T-helper 2 cell (primary cell): ENCODE measurements around the gene ATP5MC2.
"Not testable (repeated sequence)": the region's sequence is repeated elsewhere in the genome, so short reads cannot be mapped to it uniquely, and the experiment has no call there.

Experiments
- DNase-seq, 5 experiments: peaks; one replicate each; pipeline versions ENCODE4 v3.0.0 to v3.0.0-alpha.2; 2012 to 2022

ATP5MC2 gene

GRCh38 chr12:53694756-53695151, 18.9 kb upstream of the ATP5MC2 start:
- no peak for DNase-seq

GRCh38 chr12:53688134-53688533, 12.3 kb upstream of the ATP5MC2 start:
- DNase-seq, result no peak

GRCh38 chr12:53686436-53686835, 10.6 kb upstream of the ATP5MC2 start:
- no peak for DNase-seq

DNA sequence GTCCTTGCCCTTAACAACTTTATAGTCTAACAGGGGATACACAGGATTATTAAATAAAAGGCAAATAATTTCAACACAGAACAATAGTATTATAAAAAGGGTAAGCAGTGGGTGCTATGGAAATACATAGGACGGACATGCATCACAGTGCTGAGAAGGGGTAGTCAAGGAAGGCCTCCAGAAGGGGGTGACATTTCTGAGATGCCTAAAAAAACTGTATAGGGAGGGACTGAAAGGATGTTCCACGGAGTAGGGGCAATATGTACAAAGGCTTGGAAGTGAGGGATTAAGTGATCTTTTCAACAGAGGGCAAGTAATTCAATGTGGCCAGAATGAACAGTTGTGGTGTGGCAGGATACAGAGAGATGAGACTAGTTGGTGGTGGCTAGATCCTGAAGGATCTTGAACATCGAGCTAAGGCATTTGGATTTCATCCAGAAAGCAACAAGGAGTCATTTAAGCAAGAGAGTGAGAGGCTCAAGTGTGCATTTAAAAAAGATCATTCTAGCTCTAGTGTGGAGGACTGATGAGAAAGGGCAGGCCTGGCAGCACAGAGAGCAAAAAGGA, 8.9 kb upstream of the ATP5MC2 start:
- DNase-seq, result no peak

GRCh38 chr12:53683983-53684382, 8.1 kb upstream of the ATP5MC2 start:
- no peak for DNase-seq

GRCh38 chr12:53683494-53683893, 7.6 kb upstream of the ATP5MC2 start:
- no peak for DNase-seq

GRCh38 chr12:53680061-53680460, 4.2 kb upstream of the ATP5MC2 start:
- not testable (repeated sequence) for DNase-seq

DNA sequence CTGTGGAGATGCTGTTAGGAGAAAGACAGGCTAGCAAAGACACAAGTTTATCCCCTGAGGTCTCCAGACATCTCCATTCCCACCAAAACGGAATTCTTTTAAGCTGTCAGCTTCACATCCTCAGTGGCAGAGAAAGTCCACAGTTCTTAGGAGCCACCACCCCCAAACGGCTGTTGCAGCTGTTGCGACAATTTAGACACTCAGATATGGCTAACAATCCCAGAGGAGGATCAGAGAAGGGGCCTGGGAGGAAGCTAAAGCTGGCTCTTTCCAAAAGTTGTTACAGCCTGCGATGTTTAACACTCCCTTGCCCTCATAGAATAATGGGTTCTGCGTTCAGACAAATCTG, 1.9 kb upstream of the ATP5MC2 start:
- no peak for DNase-seq

DNA sequence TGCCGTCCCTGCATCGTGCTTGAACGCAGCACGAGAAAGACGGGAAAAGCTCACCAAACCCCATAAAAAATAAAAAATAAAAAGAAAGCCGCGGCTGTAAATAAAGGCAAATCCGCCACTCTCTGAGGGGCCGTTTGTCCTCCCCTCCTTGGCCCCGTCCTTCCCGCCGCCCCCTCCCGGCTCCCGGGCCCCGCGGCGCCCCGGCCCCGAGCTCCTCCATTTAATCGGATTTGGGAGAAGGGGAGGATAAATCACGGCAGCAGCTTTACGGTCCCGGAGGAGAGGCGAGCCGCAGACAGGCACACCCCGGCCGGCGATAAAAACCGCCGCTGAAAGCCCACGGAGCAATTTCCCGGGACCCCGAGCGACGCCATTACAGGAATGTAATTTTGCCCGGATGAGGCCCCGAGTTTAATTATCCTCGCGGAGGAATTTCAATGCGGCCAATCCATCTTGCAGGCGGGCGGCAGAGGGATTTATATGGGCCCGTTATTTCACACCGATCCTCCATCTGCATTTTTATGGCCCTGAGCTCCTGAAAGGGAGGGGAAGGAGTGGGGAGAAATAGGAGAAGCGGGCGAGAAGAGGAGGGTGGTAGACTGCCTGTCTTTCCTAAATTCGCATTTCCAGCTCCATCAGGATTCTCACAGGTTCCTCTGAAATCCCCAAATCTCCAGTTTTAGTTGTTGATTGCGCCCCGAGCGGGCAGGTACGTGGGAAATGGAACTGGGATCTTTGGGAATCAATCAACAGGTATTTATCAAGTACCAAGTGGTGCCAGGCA, 1.3 kb upstream of the ATP5MC2 start:
- DNase-seq, result no peak

GRCh38 chr12:53676656-53677015, 753 bp upstream of the ATP5MC2 start:
- DNase-seq, result no peak

GRCh38 chr12:53674977-53675700, 744 bp downstream of the ATP5MC2 start:
- no peak for DNase-seq

GRCh38 chr12:53670971-53671370, 4.9 kb downstream of the ATP5MC2 start:
- DNase-seq, result peak in 1 of 5 experiments; percentile 21

- DNase-seq, result no peak
These were observed 5.6 kb downstream of the ATP5MC2 start for GRCh38 chr12:53670308-53670707.

DNA sequence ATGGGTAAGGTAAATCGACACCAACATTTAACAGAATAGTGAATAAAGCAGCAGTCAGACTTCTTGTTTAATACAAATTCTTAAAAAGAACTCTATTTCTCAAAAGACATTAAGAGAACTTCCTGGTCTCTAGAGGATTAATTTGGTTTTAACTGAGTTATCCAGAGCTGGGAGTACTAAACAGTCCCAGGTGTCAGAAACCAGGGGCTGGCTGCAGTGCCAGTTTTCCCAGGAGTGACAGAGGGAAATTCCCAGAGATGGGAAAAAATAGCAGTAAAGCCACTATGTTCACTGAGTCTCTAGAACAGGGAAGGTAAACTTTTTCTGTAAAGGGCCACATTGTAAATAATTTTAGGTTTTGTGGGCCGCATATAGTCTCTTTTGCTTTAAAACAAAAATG, 8.8 kb downstream of the ATP5MC2 start:
- no peak for DNase-seq

DNA sequence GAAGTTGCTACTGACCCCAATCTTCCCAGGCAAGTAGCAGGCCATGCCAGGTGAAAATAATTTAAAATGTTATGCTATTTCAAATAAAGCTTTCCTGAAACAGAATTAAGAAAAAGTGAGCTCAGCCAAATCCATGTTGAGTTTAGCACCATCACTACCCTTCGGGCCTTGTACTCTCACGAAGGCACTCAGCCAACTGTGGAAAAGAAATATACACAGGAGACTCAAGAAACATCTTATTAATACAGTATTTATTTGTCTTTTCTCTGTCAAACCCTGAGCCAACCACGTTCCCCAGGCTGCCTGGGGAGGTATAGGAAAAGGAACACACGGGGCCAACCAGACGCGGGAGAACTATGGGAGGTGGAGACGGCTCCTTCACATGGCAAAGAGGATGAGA, 10.9 kb downstream of the ATP5MC2 start:
- DNase-seq, result no peak

- no peak for DNase-seq
These were observed 11.7 kb downstream of the ATP5MC2 start for GRCh38 chr12:53664191-53664590.

GRCh38 chr12:53660041-53660440, 15.8 kb downstream of the ATP5MC2 start:
- no peak for DNase-seq

GRCh38 chr12:53659571-53659981, 16.3 kb downstream of the ATP5MC2 start:
- no peak for DNase-seq

- no peak for DNase-seq
These were observed 16.8 kb downstream of the ATP5MC2 start for GRCh38 chr12:53659011-53659551.

- no peak for DNase-seq
These were observed 18.8 kb downstream of the ATP5MC2 start for GRCh38 chr12:53657041-53657440.

DNA sequence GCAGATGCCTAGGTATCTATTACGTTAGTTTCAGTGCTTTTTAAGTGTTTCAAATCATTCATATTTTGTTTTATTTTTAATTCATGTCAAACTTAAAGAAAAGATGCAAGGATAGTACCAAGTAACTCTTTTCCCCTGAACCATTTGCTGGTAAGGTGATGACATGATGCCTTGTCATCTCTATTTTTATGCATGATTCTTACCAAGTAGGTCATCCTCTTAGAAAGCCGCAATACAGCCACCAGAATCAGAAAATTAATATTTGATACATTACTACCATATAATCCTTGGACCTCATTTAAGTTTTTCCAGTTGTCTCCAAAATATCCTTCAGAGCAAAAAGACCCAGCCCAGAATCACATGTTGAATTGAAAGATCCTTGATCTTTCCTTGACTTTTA, 22.3 kb downstream of the ATP5MC2 start:
- DNase-seq, result no peak

DNA sequence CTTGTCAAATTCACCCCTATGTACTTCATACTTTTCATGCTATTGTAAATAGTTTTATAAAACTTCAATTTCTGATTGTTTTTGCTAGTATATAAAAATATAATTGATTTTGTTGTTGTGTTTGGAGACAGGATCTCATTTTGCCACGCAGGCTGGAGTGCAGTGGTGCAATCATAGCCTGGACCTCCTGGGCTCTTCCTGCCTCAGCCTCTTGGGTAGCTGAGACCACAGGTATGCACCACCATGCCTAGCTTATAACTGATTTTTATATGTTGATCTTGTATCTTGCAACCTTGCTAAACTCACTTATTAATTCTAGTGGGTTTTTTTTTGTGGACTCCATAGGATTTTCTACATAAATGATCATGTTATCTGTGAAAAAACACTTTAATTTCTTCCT, 23.5 kb downstream of the ATP5MC2 start:
- DNase-seq, result no peak

GRCh38 chr12:53651737-53652136, 24.1 kb downstream of the ATP5MC2 start:
- no peak for DNase-seq

GRCh38 chr12:53646300-53646699, 29.6 kb downstream of the ATP5MC2 start:
- DNase-seq, result not testable (repeated sequence)
